ENCODE data around the gene YBX2.

The YBX2 gene

GRCh38 chr17:7327056-7327455, 32.6 kb upstream of the YBX2 start:
- Histone ChIP-seq H3K4me2 (ENCODE audit: low read length, poor library complexity, severe bottlenecking) (no peak overlapping the region), H3K4me3 (ENCODE audit: insufficient read depth in 1 of 2, low read depth in 1 of 2, low read length in 2 of 2) (no peak overlapping the region), H3K36me3 (ENCODE audit: control insufficient read depth in 1 of 2, insufficient read depth in 2 of 2, low read depth in 1 of 2, low read length in 2 of 2) (peaks cover 45 to 51% of the 10 kb centered on the region in 2 experiments), H3K79me1 (replicated peaks; ENCODE audit: low read length, poor library complexity, severe bottlenecking) (peaks cover 44% of the 10 kb centered on the region), H3K14ac (ENCODE audit: low read length in 2 of 2) (no peak overlapping the region), H3K23ac (ENCODE audit: low read length in 2 of 2) (no peak overlapping the region), H3K9ac (ENCODE audit: low read length) (peak overlapping the region; percentile 93), H4K91ac (ENCODE audit: low read length) (no peak overlapping the region), H2AK5ac (ENCODE audit: low read length, severe bottlenecking) (no peak overlapping the region), H3K9me3 (ENCODE audit: control insufficient read depth, low read length) (no peaks in the 10 kb centered on the region), H2BK15ac (ENCODE audit: low read depth, poor library complexity, severe bottlenecking) (no peak overlapping the region), H3K27ac (ENCODE audit: low read length, poor library complexity, severe bottlenecking) (no peak overlapping the region), H2BK120ac (ENCODE audit: low read depth, low read length) (no peak overlapping the region), H4K8ac (ENCODE audit: low read length) (no peak overlapping the region), H2BK5ac (ENCODE audit: low read depth, low read length, poor library complexity, severe bottlenecking) (no peak overlapping the region), H3K27me3 (ENCODE audit: control insufficient read depth in 1 of 2, insufficient read depth in 1 of 2, low read length in 2 of 2) (no peaks in the 10 kb centered on the region), H2BK12ac (ENCODE audit: low read length in 2 of 2) (no peak overlapping the region), H2AFZ (ENCODE audit: low read depth, low read length) (no peak overlapping the region), H3K4ac (ENCODE audit: low read depth in 1 of 2, low read length in 2 of 2) (no peak overlapping the region), H3K18ac (ENCODE audit: low read depth in 1 of 2, low read length in 2 of 2) (no peak overlapping the region), H3K4me1 (ENCODE audit: control insufficient read depth, insufficient read depth, low read depth, low read length) (peaks cover 19% of the 10 kb centered on the region)
- 100% methylated on average over 6 of the region's 7 CpGs for WGBS
- DNase-seq = no peak

- no peak for DNase-seq
- no peak overlapping the region for H2AFZ ChIP-seq (ENCODE audit: low read depth, low read length)
- H3K36me3 ChIP-seq (ENCODE audit: control insufficient read depth in 1 of 2, insufficient read depth in 2 of 2, low read depth in 1 of 2, low read length in 2 of 2) = peaks cover 54 to 59% of the 10 kb centered on the region in 2 experiments
- H2AK5ac ChIP-seq (ENCODE audit: low read length, severe bottlenecking) = no peak overlapping the region
- H2BK120ac ChIP-seq (ENCODE audit: low read depth, low read length) = no peak overlapping the region
- no peak overlapping the region for H4K8ac ChIP-seq (ENCODE audit: low read length)
- no peak overlapping the region for H3K4me2 ChIP-seq (ENCODE audit: low read length, poor library complexity, severe bottlenecking)
- H3K79me1 ChIP-seq (replicated peaks; ENCODE audit: low read length, poor library complexity, severe bottlenecking) = peaks cover 48% of the 10 kb centered on the region
- no peak overlapping the region for H2BK12ac ChIP-seq (ENCODE audit: low read length in 2 of 2)
- H3K27me3 ChIP-seq (ENCODE audit: control insufficient read depth in 1 of 2, insufficient read depth in 1 of 2, low read length in 2 of 2) = no peaks in the 10 kb centered on the region
- H3K27ac ChIP-seq (ENCODE audit: low read length, poor library complexity, severe bottlenecking) = no peak overlapping the region
- no peak overlapping the region for H4K91ac ChIP-seq (ENCODE audit: low read length)
- no peak overlapping the region for H3K4ac ChIP-seq (ENCODE audit: low read depth in 1 of 2, low read length in 2 of 2)
- no peaks in the 10 kb centered on the region for H3K9me3 ChIP-seq (ENCODE audit: control insufficient read depth, low read length)
- no peak overlapping the region for H2BK15ac ChIP-seq (ENCODE audit: low read depth, poor library complexity, severe bottlenecking)
- H2BK5ac ChIP-seq (ENCODE audit: low read depth, low read length, poor library complexity, severe bottlenecking) = no peak overlapping the region
- H3K4me1 ChIP-seq (ENCODE audit: control insufficient read depth, insufficient read depth, low read depth, low read length) = peaks cover 19% of the 10 kb centered on the region
- no peak overlapping the region for H3K4me3 ChIP-seq (ENCODE audit: insufficient read depth in 1 of 2, low read depth in 1 of 2, low read length in 2 of 2)
- no peak overlapping the region for H3K9ac ChIP-seq (ENCODE audit: low read length)
- no peak overlapping the region for H3K18ac ChIP-seq (ENCODE audit: low read depth in 1 of 2, low read length in 2 of 2)
- WGBS = 97% methylated on average over 10 of the region's 11 CpGs
- H3K14ac ChIP-seq (ENCODE audit: low read length in 2 of 2) = no peak overlapping the region
- no peak overlapping the region for H3K23ac ChIP-seq (ENCODE audit: low read length in 2 of 2)
These were observed 31.7 kb upstream of the YBX2 start for GRCh38 chr17:7326186-7326585.

- H3K9ac ChIP-seq (ENCODE audit: low read length) = no peak overlapping the region
- 93% methylated on average over 15 of the region's 19 CpGs for WGBS
- DNase-seq = no peak
These were observed 30.6 kb upstream of the YBX2 start for GRCh38 chr17:7325031-7325528.

GRCh38 chr17:7324438-7324779, 30.0 kb upstream of the YBX2 start:
- no peak overlapping the region for H3K23ac ChIP-seq (ENCODE audit: low read length in 2 of 2)

More at GRCh38 chr17:7325031-7325528, 30.6 kb upstream of the YBX2 start:
- H3K27me3 ChIP-seq (ENCODE audit: control insufficient read depth in 1 of 2, insufficient read depth in 1 of 2, low read length in 2 of 2) = no peaks in the 10 kb centered on the region
- no peak overlapping the region for H3K4me2 ChIP-seq (ENCODE audit: low read length, poor library complexity, severe bottlenecking)
- no peak overlapping the region for H4K8ac ChIP-seq (ENCODE audit: low read length)
- no peak overlapping the region for H3K14ac ChIP-seq (ENCODE audit: low read length in 2 of 2)
- no peak overlapping the region for H3K27ac ChIP-seq (ENCODE audit: low read length, poor library complexity, severe bottlenecking)
- H3K18ac ChIP-seq (ENCODE audit: low read depth in 1 of 2, low read length in 2 of 2) = no peak overlapping the region
- H3K4ac ChIP-seq (ENCODE audit: low read depth in 1 of 2, low read length in 2 of 2) = no peak overlapping the region
- no peak overlapping the region for H2BK15ac ChIP-seq (ENCODE audit: low read depth, poor library complexity, severe bottlenecking)
- no peak overlapping the region for H4K91ac ChIP-seq (ENCODE audit: low read length)
- H2BK120ac ChIP-seq (ENCODE audit: low read depth, low read length) = no peak overlapping the region
- peaks cover 52% of the 10 kb centered on the region for H3K79me1 ChIP-seq (replicated peaks; ENCODE audit: low read length, poor library complexity, severe bottlenecking)
- no peak overlapping the region for H2BK12ac ChIP-seq (ENCODE audit: low read length in 2 of 2)
- H3K23ac ChIP-seq (ENCODE audit: low read length in 2 of 2) = no peak overlapping the region
- H3K4me3 ChIP-seq (ENCODE audit: insufficient read depth in 1 of 2, low read depth in 1 of 2, low read length in 2 of 2) = no peak overlapping the region
- H2BK5ac ChIP-seq (ENCODE audit: low read depth, low read length, poor library complexity, severe bottlenecking) = no peak overlapping the region
- no peaks in the 10 kb centered on the region for H3K9me3 ChIP-seq (ENCODE audit: control insufficient read depth, low read length)
- H2AK5ac ChIP-seq (ENCODE audit: low read length, severe bottlenecking) = no peak overlapping the region
- H3K4me1 ChIP-seq (ENCODE audit: control insufficient read depth, insufficient read depth, low read depth, low read length) = peaks cover 12% of the 10 kb centered on the region
- H3K36me3 ChIP-seq (ENCODE audit: control insufficient read depth in 1 of 2, insufficient read depth in 2 of 2, low read depth in 1 of 2, low read length in 2 of 2) = peaks cover 65 to 70% of the 10 kb centered on the region in 2 experiments
- no peak overlapping the region for H2AFZ ChIP-seq (ENCODE audit: low read depth, low read length)

More at GRCh38 chr17:7324438-7324779, 30.0 kb upstream of the YBX2 start:
- H4K91ac ChIP-seq (ENCODE audit: low read length) = no peak overlapping the region
- DNase-seq = no peak
- H3K18ac ChIP-seq (ENCODE audit: low read depth in 1 of 2, low read length in 2 of 2) = no peak overlapping the region
- H3K4me1 ChIP-seq (ENCODE audit: control insufficient read depth, insufficient read depth, low read depth, low read length) = peaks cover 12% of the 10 kb centered on the region
- H2BK12ac ChIP-seq (ENCODE audit: low read length in 2 of 2) = no peak overlapping the region
- no peak overlapping the region for H2AFZ ChIP-seq (ENCODE audit: low read depth, low read length)
- peaks cover 66 to 71% of the 10 kb centered on the region in 2 experiments for H3K36me3 ChIP-seq (ENCODE audit: control insufficient read depth in 1 of 2, insufficient read depth in 2 of 2, low read depth in 1 of 2, low read length in 2 of 2)
- H3K27ac ChIP-seq (ENCODE audit: low read length, poor library complexity, severe bottlenecking) = no peak overlapping the region
- 94% methylated on average over 2 of the region's 3 CpGs for WGBS
- H3K27me3 ChIP-seq (ENCODE audit: control insufficient read depth in 1 of 2, insufficient read depth in 1 of 2, low read length in 2 of 2) = no peaks in the 10 kb centered on the region
- H3K4me2 ChIP-seq (ENCODE audit: low read length, poor library complexity, severe bottlenecking) = no peak overlapping the region
- H4K8ac ChIP-seq (ENCODE audit: low read length) = no peak overlapping the region
- H2BK15ac ChIP-seq (ENCODE audit: low read depth, poor library complexity, severe bottlenecking) = no peak overlapping the region
- no peak overlapping the region for H2BK5ac ChIP-seq (ENCODE audit: low read depth, low read length, poor library complexity, severe bottlenecking)
- H3K9ac ChIP-seq (ENCODE audit: low read length) = no peak overlapping the region
- no peak overlapping the region for H3K14ac ChIP-seq (ENCODE audit: low read length in 2 of 2)
- H3K79me1 ChIP-seq (replicated peaks; ENCODE audit: low read length, poor library complexity, severe bottlenecking) = peaks cover 52% of the 10 kb centered on the region
- H3K4ac ChIP-seq (ENCODE audit: low read depth in 1 of 2, low read length in 2 of 2) = no peak overlapping the region
- H3K4me3 ChIP-seq (ENCODE audit: insufficient read depth in 1 of 2, low read depth in 1 of 2, low read length in 2 of 2) = no peak overlapping the region
- H3K9me3 ChIP-seq (ENCODE audit: control insufficient read depth, low read length) = no peaks in the 10 kb centered on the region
- no peak overlapping the region for H2AK5ac ChIP-seq (ENCODE audit: low read length, severe bottlenecking)
- H2BK120ac ChIP-seq (ENCODE audit: low read depth, low read length) = no peak overlapping the region

Data from mesenchymal stem cell (in vitro differentiated cells and primary cell).